ENCODE data around the gene TBC1D2.

- TF ChIP-seq CTCF (IDR thresholded peaks at IDR 0.05; ENCODE audit: low read depth, low read length) (no peak), POLR2A (IDR thresholded peaks at IDR 0.05; ENCODE audit: extremely low read depth, insufficient read length) (no peak), MAX (IDR thresholded peaks at IDR 0.05; ENCODE audit: low read depth, low read length) (no peak), MYC (IDR thresholded peaks at IDR 0.05; ENCODE audit: low read depth, low read length) (no peak)
Measured at GRCh38 chr9:98290411-98290810, 35.0 kb upstream of the TBC1D2 start.

Data from NB4 (cell line).